PC-9 (cell line): Measurements from ENCODE around the gene GPX5. TPM values are rescaled to one million over a fixed set of nuclear protein-coding genes. Genes with fewer than 3 reads are reported as not detected.

Source experiments
- BruUV-seq: library from RNA; stranded (reverse); fragments of 400-500 nt; replicated peaks from 2 replicates; lab custom pipeline; 2021; lab: Mats Ljungman, UMichigan
- CTCF ChIA-PET: fragments of 300-600 bp; sonication (Branson Sonifier 250); formaldehyde crosslinking; loops from one replicate; lab custom pipeline; 2022; ENCODE audit warnings: antibody characterized with exemption; lab: Charles Lee
- POLR2A ChIA-PET: fragments of 300-600 bp; sonication (Branson Sonifier 250); formaldehyde crosslinking; loops from one replicate; lab custom pipeline; 2022; ENCODE audit warnings: antibody characterized with exemption; ENCODE audit not compliant: unreplicated experiment; lab: Charles Lee
- DNase-seq, 2 experiments: peaks; one replicate each; pipeline versions ENCODE4 v3.0.0 to v3.0.0-alpha.2; 2015 to 2022; ENCODE audit warnings: mixed read lengths in 1 of 2
- H2AFZ ChIP-seq: fragments of 200-600 bp; sonication (generic); 2 replicates; pipeline ENCODE4 v1.8.1; 2017; ENCODE audit warnings: antibody characterized with exemption
- H3F3A ChIP-seq: fragments of 200-600 bp; sonication (generic); 2 replicates; pipeline ENCODE4 v1.8.1; 2017; ENCODE audit warnings: antibody characterized with exemption, mild to moderate bottlenecking, low read depth; ENCODE audit not compliant: insufficient read depth
- H3K27ac ChIP-seq: fragments of 200-600 bp; sonication (generic); 2 replicates; pipeline ENCODE4 v1.6.1; 2016; ENCODE audit warnings: mixed run types
- H3K27me3 ChIP-seq: fragments of 200-600 bp; sonication (generic); 2 replicates; pipeline ENCODE4 v1.6.1; 2016; ENCODE audit warnings: low read depth, mixed run types; ENCODE audit not compliant: insufficient read depth
- H3K36me3 ChIP-seq: fragments of 200-600 bp; sonication (generic); 2 replicates; pipeline ENCODE4 v1.6.1; 2016; ENCODE audit warnings: low read depth, mixed run types
- H3K4me1 ChIP-seq: fragments of 200-600 bp; sonication (generic); replicated peaks from 2 replicates; pipeline ENCODE4 v1.6.1; 2016; ENCODE audit warnings: mixed run types; ENCODE audit not compliant: insufficient read depth
- H3K4me2 ChIP-seq: fragments of 200-600 bp; sonication (generic); 2 replicates; pipeline ENCODE4 v1.6.1; 2017; ENCODE audit warnings: mixed run types
- H3K4me3 ChIP-seq: fragments of 200-600 bp; sonication (generic); 2 replicates; pipeline ENCODE4 v1.6.1; 2016; ENCODE audit warnings: mixed run types
- H3K79me2 ChIP-seq: fragments of 200-600 bp; sonication (generic); 2 replicates; pipeline ENCODE4 v1.6.1; 2017; ENCODE audit warnings: low read depth, mixed run types
- H3K9me2 ChIP-seq: fragments of 200-600 bp; sonication (generic); 2 replicates; pipeline ENCODE4 v1.8.1; 2017; ENCODE audit warnings: mild to moderate bottlenecking; ENCODE audit not compliant: insufficient read depth
- H3K9me3 ChIP-seq: fragments of 200-600 bp; sonication (generic); 2 replicates; pipeline ENCODE4 v1.8.1; 2016; ENCODE audit warnings: low read depth; ENCODE audit not compliant: insufficient read depth
- H4K20me1 ChIP-seq: fragments of 200-600 bp; sonication (generic); 2 replicates; pipeline ENCODE4 v1.8.1; 2017; ENCODE audit not compliant: insufficient read depth
- CTCF ChIP-seq: fragments of 200-600 bp; sonication (generic); conservative IDR thresholded peaks from 2 replicates; pipeline ENCODE4 v1.6.1; 2017; ENCODE audit warnings: mixed run types, antibody characterized with exemption, mild to moderate bottlenecking, moderate library complexity
- EZH2 ChIP-seq: fragments of 200-600 bp; sonication (generic); IDR thresholded peaks from 2 replicates; pipeline ENCODE4 v1.8.0; 2017; ENCODE audit warnings: antibody characterized with exemption, low read depth
- intact Hi-C: fragments of 100-400 bp; cut with micrococcal nuclease; formaldehyde crosslinking; loops from one replicate; pipeline ENCODE4 v1.10.0; 2022; ENCODE audit not compliant: unreplicated experiment
- total RNA-seq: library from RNA; stranded (reverse); gene quantifications from 2 replicates; pipeline ENCODE4 v1.2.3, GENCODE V29; 2021

GPX5 gene
- total RNA-seq, 1 experiment from 2014 or later, result not detected

GRCh38 chr6:28534306-28534705 is 8.6 kb downstream of the GPX5 start:
- Histone ChIP-seq H3K4me1 (no peaks in the 10 kb centered on the region), H3F3A (no peaks in the 10 kb centered on the region), H3K4me2 (no peak overlapping the region), H3K9me2 (no peaks in the 10 kb centered on the region), H3K27me3 (no peaks in the 10 kb centered on the region; the same call in 1 of the 2 replicates), H3K36me3 (no peaks in the 10 kb centered on the region), H3K27ac (no peak overlapping the region), H3K4me3 (no peak overlapping the region), H3K79me2 (no peaks in the 10 kb centered on the region), H3K9me3 (no peaks in the 10 kb centered on the region), H2AFZ (no peak overlapping the region), H4K20me1 (no peaks in the 10 kb centered on the region)
- intact Hi-C loops, result no loop called here
- ChIA-PET POLR2A (no interaction called here), CTCF (no interaction called here)
- no peak for DNase-seq
- TF ChIP-seq CTCF (no peak), EZH2 (no peak)
- no TSS peak for BruUV-seq

GRCh38 chr6:28534875-28535274 is 9.2 kb downstream of the GPX5 start:
- CTCF ChIA-PET, result no interaction called here
- Histone ChIP-seq H3K36me3 (no peaks in the 10 kb centered on the region), H3K9me2 (no peaks in the 10 kb centered on the region), H3K4me1 (no peaks in the 10 kb centered on the region), H3K9me3 (no peaks in the 10 kb centered on the region), H4K20me1 (no peaks in the 10 kb centered on the region), H3F3A (no peaks in the 10 kb centered on the region), H3K79me2 (no peaks in the 10 kb centered on the region), H3K27ac (no peak overlapping the region), H3K4me2 (no peak overlapping the region), H2AFZ (no peak overlapping the region), H3K4me3 (no peak overlapping the region), H3K27me3 (no peaks in the 10 kb centered on the region; the same call in 1 of the 2 replicates)
- intact Hi-C loops, result no loop called here
- POLR2A ChIA-PET, result no interaction called here
- TF ChIP-seq EZH2 (no peak), CTCF (no peak)
- BruUV-seq, result no TSS peak
- DNase-seq, result no peak

GRCh38 chr6:28537065-28537464 is 11.4 kb downstream of the GPX5 start:
- no peak overlapping the region for H3K4me3 ChIP-seq

More at GRCh38 chr6:28537065-28537464, 11.4 kb downstream of the GPX5 start:
- no peaks in the 10 kb centered on the region for H3K79me2 ChIP-seq
- H3K27me3 ChIP-seq, result no peaks in the 10 kb centered on the region
- H3F3A ChIP-seq, result peaks cover 4% of the 10 kb centered on the region; the same call in 1 of the 2 replicates
- no peak for TF ChIP-seq CTCF
- no peak for TF ChIP-seq EZH2
- BruUV-seq, result no TSS peak
- DNase-seq, result no peak
- intact Hi-C loops, result no loop called here
- POLR2A ChIA-PET, result no interaction called here
- H3K9me2 ChIP-seq, result no peaks in the 10 kb centered on the region
- H2AFZ ChIP-seq, result no peak overlapping the region
- H3K27ac ChIP-seq, result no peak overlapping the region
- no peaks in the 10 kb centered on the region for H3K4me1 ChIP-seq
- H3K4me2 ChIP-seq, result no peak overlapping the region
- H3K9me3 ChIP-seq, result no peaks in the 10 kb centered on the region
- no peaks in the 10 kb centered on the region for H3K36me3 ChIP-seq
- H4K20me1 ChIP-seq, result no peaks in the 10 kb centered on the region
- CTCF ChIA-PET, result no interaction called here
